ENCODE data around the gene SPATA9. TPM values are rescaled to one million over a fixed set of nuclear protein-coding genes. Genes with fewer than 3 reads are reported as not detected.
A peak's percentile ranks its signal among the peaks of the same experiment; 100 is the strongest.

SPATA9 gene
- total and polyA plus RNA-seq, 2 of the 13 experiments (the other 11 are each of a cell fraction or from before 2014, with no cell fraction given), result not detected

GRCh38 chr5:95620870-95621838 is 61.6 kb downstream of the SPATA9 start (continued):
- TF ChIP-seq HNF1B (CRISPR knock-in tag; IDR thresholded peaks at IDR 0.05) (no peak), MLLT10 (CRISPR knock-in tag; IDR thresholded peaks at IDR 0.05) (no peak), REL (CRISPR knock-in tag; conservative IDR thresholded peaks at IDR 0.05) (0 out of 2 replicates have a peak, but pooled peaks have one; percentile 43), CC2D1A (CRISPR knock-in tag; IDR thresholded peaks at IDR 0.05) (no peak), ZSCAN31 (CRISPR knock-in tag; IDR thresholded peaks at IDR 0.05; ENCODE audit: low read depth) (peak; percentile 42; the same call in 1 of the 2 replicates), STAT5B (CRISPR knock-in tag; IDR thresholded peaks at IDR 0.05) (no peak), DBP (CRISPR knock-in tag; IDR thresholded peaks at IDR 0.05; ENCODE audit: not compliant biosample characterization) (peak; percentile 51), ZNF816 (CRISPR knock-in tag; IDR thresholded peaks at IDR 0.05; ENCODE audit: borderline replicate concordance) (no peak), ZNF777 (CRISPR knock-in tag; IDR thresholded peaks at IDR 0.05) (peak; percentile 92), NFKBIZ (CRISPR knock-in tag; IDR thresholded peaks at IDR 0.05) (no peak), ERF (CRISPR knock-in tag; IDR thresholded peaks at IDR 0.05) (0 out of 2 replicates have a peak, but pooled peaks have one; percentile 25), SETDB1 (CRISPR knock-in tag; IDR thresholded peaks at IDR 0.05; ENCODE audit: borderline replicate concordance) (no peak), CENPX (CRISPR knock-in tag; IDR thresholded peaks at IDR 0.05) (no peak), MXD1 (CRISPR knock-in tag; IDR thresholded peaks at IDR 0.05) (peak; percentile 70; the same call in 1 of the 2 replicates), GTF2F1 (IDR thresholded peaks at IDR 0.05; ENCODE audit: low read length) (no peak), ZNF709 (CRISPR knock-in tag; IDR thresholded peaks at IDR 0.05) (peak; percentile 49; the same call in 1 of the 2 replicates), RAD21 (CRISPR knock-in tag; IDR thresholded peaks at IDR 0.05) (no peak), ZC3H13 (CRISPR knock-in tag; IDR thresholded peaks at IDR 0.05) (peak; percentile 86), ZNF644 (CRISPR knock-in tag; IDR thresholded peaks at IDR 0.05; ENCODE audit: low read depth) (no peak), MXD4 (CRISPR knock-in tag; IDR thresholded peaks at IDR 0.05) (peak; percentile 33; the same call in 1 of the 2 replicates), ZNF800 (CRISPR knock-in tag; IDR thresholded peaks at IDR 0.05) (peak; percentile 98)
- TF ChIP-seq, protein P1, sequence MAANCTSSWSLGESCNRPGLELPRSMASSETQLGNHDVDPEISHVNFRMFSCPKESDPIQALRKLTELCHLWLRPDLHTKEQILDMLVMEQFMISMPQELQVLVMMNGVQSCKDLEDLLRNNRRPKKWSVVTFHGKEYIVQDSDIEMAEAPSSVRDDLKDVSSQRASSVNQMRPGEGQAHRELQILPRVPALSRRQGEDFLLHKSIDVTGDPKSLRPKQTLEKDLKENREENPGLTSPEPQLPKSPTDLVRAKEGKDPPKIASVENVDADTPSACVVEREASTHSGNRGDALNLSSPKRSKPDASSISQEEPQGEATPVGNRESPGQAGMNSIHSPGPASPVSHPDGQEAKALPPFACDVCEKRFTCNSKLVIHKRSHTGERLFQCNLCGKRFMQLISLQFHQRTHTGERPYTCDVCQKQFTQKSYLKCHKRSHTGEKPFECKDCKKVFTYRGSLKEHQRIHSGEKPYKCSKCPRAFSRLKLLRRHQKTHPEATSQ (CRISPR knock-in tag; IDR thresholded peaks at IDR 0.05; ENCODE audit: borderline replicate concordance), result 0 out of 2 replicates have a peak, but pooled peaks have one; percentile 27
- TF ChIP-seq, protein P2, sequence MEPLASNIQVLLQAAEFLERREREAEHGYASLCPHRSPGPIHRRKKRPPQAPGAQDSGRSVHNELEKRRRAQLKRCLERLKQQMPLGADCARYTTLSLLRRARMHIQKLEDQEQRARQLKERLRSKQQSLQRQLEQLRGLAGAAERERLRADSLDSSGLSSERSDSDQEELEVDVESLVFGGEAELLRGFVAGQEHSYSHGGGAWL (CRISPR knock-in tag; IDR thresholded peaks at IDR 0.05), result no peak
